WTC11 (cell line): Measurements from ENCODE around the gene ATP1B3. TPM values are rescaled to one million over a fixed set of nuclear protein-coding genes. Genes with fewer than 3 reads are reported as not detected.

Experiments
- ATAC-seq: fragments of 200-7000 bp; cut with Tn5 transposase; 2 replicates; pipeline ENCODE4 v1.10.0; 2021; ENCODE audit warnings: mild to moderate bottlenecking, moderate library complexity
- CTCF ChIA-PET: fragments of 300-600 bp; sonication (Branson Sonifier 250); formaldehyde crosslinking; loops from one replicate; lab custom pipeline; 2021; ENCODE audit warnings: antibody characterized with exemption; lab: Charles Lee
- POLR2A ChIA-PET: fragments of 350-600 bp; sonication (Branson Sonifier 250); formaldehyde crosslinking; loops from one replicate; lab custom pipeline; 2021; ENCODE audit warnings: antibody characterized with exemption; lab: Charles Lee
- DNase-seq: peaks from one replicate; pipeline ENCODE4 v3.0.0; 2021; ENCODE audit warnings: low spot score
- H3K27ac Mint-ChIP-seq: 2 replicates; pipeline ENCODE4 v1.8.0; 2021; ENCODE audit warnings: mixed read lengths
- H3K27me3 Mint-ChIP-seq: 2 replicates; pipeline ENCODE4 v1.8.0; 2021; ENCODE audit warnings: low read depth, mild to moderate bottlenecking, moderate library complexity, mixed read lengths
- H3K36me3 Mint-ChIP-seq: 2 replicates; pipeline ENCODE4 v1.8.0; 2021; ENCODE audit warnings: mixed read lengths
- H3K4me1 Mint-ChIP-seq: 2 replicates; pipeline ENCODE4 v1.8.0; 2022; ENCODE audit warnings: mixed read lengths
- H3K4me3 Mint-ChIP-seq: 2 replicates; pipeline ENCODE4 v1.8.0; 2021; ENCODE audit warnings: mild to moderate bottlenecking, moderate library complexity, mixed read lengths
- H3K9me3 Mint-ChIP-seq: 2 replicates; pipeline ENCODE4 v1.8.0; 2021; ENCODE audit warnings: mixed read lengths
- ARID4B ChIP-seq: sonication (generic); formaldehyde crosslinking; IDR thresholded peaks from 2 replicates; pipeline ENCODE4 v1.8.0; 2023; ENCODE audit warnings: missing genetic modification reagents, mild to moderate bottlenecking, borderline replicate concordance
- ELF4 ChIP-seq: sonication (generic); formaldehyde crosslinking; IDR thresholded peaks from 2 replicates; pipeline ENCODE4 v1.8.1; 2022; ENCODE audit warnings: low read depth, mild to moderate bottlenecking, moderate library complexity, missing genetic modification reagents
- EMX1 ChIP-seq: fragments of 250-450 bp; sonication (Bioruptor Pico); IDR thresholded peaks from 2 replicates; pipeline ENCODE4 v1.8.0; 2021; ENCODE audit warnings: mild to moderate bottlenecking
- GRHL2 ChIP-seq: fragments of 250-450 bp; sonication (Bioruptor Pico); IDR thresholded peaks from 2 replicates; pipeline ENCODE4 v1.8.0; 2022; ENCODE audit warnings: mild to moderate bottlenecking, moderate library complexity; ENCODE audit not compliant: insufficient replicate concordance, severe bottlenecking
- GTF2I ChIP-seq: fragments of 250-450 bp; sonication (Bioruptor Pico); conservative IDR thresholded peaks from 2 replicates; pipeline ENCODE4 v1.4.0; 2021; ENCODE audit warnings: mild to moderate bottlenecking
- IRF2 ChIP-seq: sonication (generic); formaldehyde crosslinking; IDR thresholded peaks from 2 replicates; pipeline ENCODE4 v1.8.0; 2022; ENCODE audit warnings: low read depth, missing genetic modification reagents, borderline replicate concordance
- JAZF1 ChIP-seq: fragments of 250-450 bp; sonication (Bioruptor Pico); IDR thresholded peaks from 2 replicates; pipeline ENCODE4 v1.9.0; 2021; ENCODE audit warnings: moderate library complexity, mild to moderate bottlenecking, inconsistent platforms
- NR2C2 ChIP-seq: sonication (generic); formaldehyde crosslinking; IDR thresholded peaks from 2 replicates; pipeline ENCODE4 v1.8.0; 2022; ENCODE audit warnings: mild to moderate bottlenecking, missing genetic modification reagents
- NR3C1 ChIP-seq: sonication (generic); formaldehyde crosslinking; conservative IDR thresholded peaks from 2 replicates; pipeline ENCODE4 v1.8.1; 2023; ENCODE audit warnings: low read depth, mild to moderate bottlenecking, missing genetic modification reagents
- PRDM15 ChIP-seq: sonication (generic); formaldehyde crosslinking; IDR thresholded peaks from 2 replicates; pipeline ENCODE4 v1.8.0; 2022; ENCODE audit warnings: missing genetic modification reagents
- PREB ChIP-seq: sonication (generic); formaldehyde crosslinking; IDR thresholded peaks from 2 replicates; pipeline ENCODE4 v1.8.1; 2022; ENCODE audit warnings: mild to moderate bottlenecking, missing genetic modification reagents, moderate library complexity, borderline replicate concordance
- RELA ChIP-seq: sonication (generic); formaldehyde crosslinking; IDR thresholded peaks from 2 replicates; pipeline ENCODE4 v1.8.1; 2022; ENCODE audit warnings: missing genetic modification reagents, mild to moderate bottlenecking, borderline replicate concordance
- SOX15 ChIP-seq: fragments of 250-450 bp; sonication (Bioruptor Pico); IDR thresholded peaks from 2 replicates; pipeline ENCODE4 v1.9.0; 2021; ENCODE audit warnings: mild to moderate bottlenecking
- ZNF232 ChIP-seq: sonication (generic); formaldehyde crosslinking; IDR thresholded peaks from 2 replicates; pipeline ENCODE4 v1.8.0; 2022; ENCODE audit warnings: mild to moderate bottlenecking, missing genetic modification reagents
- ZSCAN18 ChIP-seq: fragments of 250-450 bp; sonication (Bioruptor Pico); IDR thresholded peaks from 2 replicates; pipeline ENCODE4 v2.1.2; 2022; ENCODE audit warnings: mild to moderate bottlenecking, moderate library complexity
- total RNA-seq: library from RNA; stranded (reverse); gene quantifications from 3 replicates; pipeline ENCODE4 v1.2.3, GENCODE V29; 2021
- TF ChIP-seq, protein P1 (sequence below): sonication (generic); formaldehyde crosslinking; IDR thresholded peaks from 2 replicates; pipeline ENCODE4 v1.8.1; 2022; ENCODE audit warnings: low read depth, mild to moderate bottlenecking, moderate library complexity, missing genetic modification reagents, borderline replicate concordance
- TF ChIP-seq, protein P2 (sequence below): sonication (generic); formaldehyde crosslinking; conservative IDR thresholded peaks from 2 replicates; pipeline ENCODE4 v1.8.1; 2022; ENCODE audit warnings: mild to moderate bottlenecking, missing genetic modification reagents
- TF ChIP-seq, protein P3 (sequence below): sonication (generic); formaldehyde crosslinking; IDR thresholded peaks from 2 replicates; pipeline ENCODE4 v1.8.1; 2022; ENCODE audit warnings: mild to moderate bottlenecking, moderate library complexity, missing genetic modification reagents

Gene ATP1B3
- total RNA-seq, 1 experiment from 2014 or later: 189 TPM

- no peaks in the 10 kb centered on the region for H3K27me3 Mint-ChIP-seq
- ATAC-seq (no peak), DNase-seq (no peak)
- POLR2A ChIA-PET: no interaction called here
- CTCF ChIA-PET: interaction anchor here (1.3 kb wide), 1 partner anchor 11 kb away, joined by 4 read pairs; no protein-coding TSS in a partner anchor
- no peak overlapping the region for H3K27ac Mint-ChIP-seq
- no peaks in the 10 kb centered on the region for H3K4me1 Mint-ChIP-seq
- H3K36me3 Mint-ChIP-seq: peaks cover 58% of the 10 kb centered on the region
- no peak for TF ChIP-seq GRHL2 (CRISPR knock-in tag)
- TF ChIP-seq JAZF1 (CRISPR knock-in tag): no peak
- TF ChIP-seq NR2C2 (CRISPR knock-in tag): no peak
- TF ChIP-seq RELA (CRISPR knock-in tag): no peak
- TF ChIP-seq SOX15 (CRISPR knock-in tag): no peak
- TF ChIP-seq, protein P1, sequence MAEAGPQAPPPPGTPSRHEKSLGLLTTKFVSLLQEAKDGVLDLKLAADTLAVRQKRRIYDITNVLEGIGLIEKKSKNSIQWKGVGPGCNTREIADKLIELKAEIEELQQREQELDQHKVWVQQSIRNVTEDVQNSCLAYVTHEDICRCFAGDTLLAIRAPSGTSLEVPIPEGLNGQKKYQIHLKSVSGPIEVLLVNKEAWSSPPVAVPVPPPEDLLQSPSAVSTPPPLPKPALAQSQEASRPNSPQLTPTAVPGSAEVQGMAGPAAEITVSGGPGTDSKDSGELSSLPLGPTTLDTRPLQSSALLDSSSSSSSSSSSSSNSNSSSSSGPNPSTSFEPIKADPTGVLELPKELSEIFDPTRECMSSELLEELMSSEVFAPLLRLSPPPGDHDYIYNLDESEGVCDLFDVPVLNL: no peak
- no peak for TF ChIP-seq ARID4B (CRISPR knock-in tag)
- H3K4me3 Mint-ChIP-seq: no peak overlapping the region
- no peaks in the 10 kb centered on the region for H3K9me3 Mint-ChIP-seq
These were observed 83.4 kb downstream of the ATP1B3 start for GRCh38 chr3:141959589-141960554.

- POLR2A ChIA-PET: no interaction called here
- CTCF ChIA-PET: interaction anchor here (1.3 kb wide), 1 partner anchor 12 kb away, joined by 4 read pairs; no protein-coding TSS in a partner anchor
- Mint-ChIP-seq H3K4me1 (no peaks in the 10 kb centered on the region), H3K36me3 (peaks cover 58% of the 10 kb centered on the region), H3K27ac (no peak overlapping the region; the same call in 1 of the 2 replicates), H3K9me3 (no peaks in the 10 kb centered on the region), H3K27me3 (no peaks in the 10 kb centered on the region), H3K4me3 (no peak overlapping the region)
- ATAC-seq (no peak), DNase-seq (no peak)
- no peak for TF ChIP-seq ZNF232 (CRISPR knock-in tag)
- TF ChIP-seq ZSCAN18 (CRISPR knock-in tag): no peak
- TF ChIP-seq, protein P2, sequence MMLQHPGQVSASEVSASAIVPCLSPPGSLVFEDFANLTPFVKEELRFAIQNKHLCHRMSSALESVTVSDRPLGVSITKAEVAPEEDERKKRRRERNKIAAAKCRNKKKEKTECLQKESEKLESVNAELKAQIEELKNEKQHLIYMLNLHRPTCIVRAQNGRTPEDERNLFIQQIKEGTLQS: no peak
- TF ChIP-seq IRF2 (CRISPR knock-in tag): no peak
- TF ChIP-seq GTF2I: no peak
- TF ChIP-seq ELF4 (CRISPR knock-in tag): no peak
- no peak for TF ChIP-seq EMX1 (CRISPR knock-in tag)
- no peak for TF ChIP-seq PRDM15 (CRISPR knock-in tag)
- TF ChIP-seq, protein P3, sequence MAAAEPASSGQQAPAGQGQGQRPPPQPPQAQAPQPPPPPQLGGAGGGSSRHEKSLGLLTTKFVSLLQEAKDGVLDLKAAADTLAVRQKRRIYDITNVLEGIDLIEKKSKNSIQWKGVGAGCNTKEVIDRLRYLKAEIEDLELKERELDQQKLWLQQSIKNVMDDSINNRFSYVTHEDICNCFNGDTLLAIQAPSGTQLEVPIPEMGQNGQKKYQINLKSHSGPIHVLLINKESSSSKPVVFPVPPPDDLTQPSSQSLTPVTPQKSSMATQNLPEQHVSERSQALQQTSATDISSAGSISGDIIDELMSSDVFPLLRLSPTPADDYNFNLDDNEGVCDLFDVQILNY (CRISPR knock-in tag): no peak
- TF ChIP-seq JAZF1 (CRISPR knock-in tag): no peak
- no peak for TF ChIP-seq NR3C1
- no peak for TF ChIP-seq PREB (CRISPR knock-in tag)
These were observed 84.3 kb downstream of the ATP1B3 start for GRCh38 chr3:141960731-141961130.
